Measurements from ENCODE around the gene HADHB. TPM values are rescaled to one million over a fixed set of nuclear protein-coding genes. Genes with fewer than 3 reads are reported as not detected.
"Not testable (repeated sequence)": the region's sequence is repeated elsewhere in the genome, so short reads cannot be mapped to it uniquely, and the experiment has no call there.

The HADHB gene
- total and polyA plus RNA-seq, 2 experiments from 2014 or later: 131 to 133 TPM

- H3K4me2 ChIP-seq: no peak overlapping the region
- no peaks in the 10 kb centered on the region for H3K9me3 ChIP-seq (ENCODE audit: low read depth)
- no peaks in the 10 kb centered on the region for H3K36me3 ChIP-seq (replicated peaks; ENCODE audit: insufficient read depth, low read depth)
- H3K9me2 ChIP-seq (replicated peaks; ENCODE audit: insufficient read depth): no peaks in the 10 kb centered on the region
- H3K79me2 ChIP-seq: no peaks in the 10 kb centered on the region
- no peak overlapping the region for H3K27ac ChIP-seq
- WGBS (ENCODE audit: low lambda C conversion rate, missing lambda C conversion rate): 89% methylated on average over 3 of the region's 3 CpGs
- no peaks in the 10 kb centered on the region for H4K20me1 ChIP-seq (ENCODE audit: insufficient read depth, poor library complexity, severe bottlenecking)
- TF ChIP-seq EZH2 (IDR thresholded peaks at IDR 0.05; ENCODE audit: borderline replicate concordance): no peak
- TF ChIP-seq EZH2phosphoT487 (IDR thresholded peaks at IDR 0.05; ENCODE audit: low read depth, severe bottlenecking, unreplicated experiment): no peak
- TF ChIP-seq, protein P1, sequence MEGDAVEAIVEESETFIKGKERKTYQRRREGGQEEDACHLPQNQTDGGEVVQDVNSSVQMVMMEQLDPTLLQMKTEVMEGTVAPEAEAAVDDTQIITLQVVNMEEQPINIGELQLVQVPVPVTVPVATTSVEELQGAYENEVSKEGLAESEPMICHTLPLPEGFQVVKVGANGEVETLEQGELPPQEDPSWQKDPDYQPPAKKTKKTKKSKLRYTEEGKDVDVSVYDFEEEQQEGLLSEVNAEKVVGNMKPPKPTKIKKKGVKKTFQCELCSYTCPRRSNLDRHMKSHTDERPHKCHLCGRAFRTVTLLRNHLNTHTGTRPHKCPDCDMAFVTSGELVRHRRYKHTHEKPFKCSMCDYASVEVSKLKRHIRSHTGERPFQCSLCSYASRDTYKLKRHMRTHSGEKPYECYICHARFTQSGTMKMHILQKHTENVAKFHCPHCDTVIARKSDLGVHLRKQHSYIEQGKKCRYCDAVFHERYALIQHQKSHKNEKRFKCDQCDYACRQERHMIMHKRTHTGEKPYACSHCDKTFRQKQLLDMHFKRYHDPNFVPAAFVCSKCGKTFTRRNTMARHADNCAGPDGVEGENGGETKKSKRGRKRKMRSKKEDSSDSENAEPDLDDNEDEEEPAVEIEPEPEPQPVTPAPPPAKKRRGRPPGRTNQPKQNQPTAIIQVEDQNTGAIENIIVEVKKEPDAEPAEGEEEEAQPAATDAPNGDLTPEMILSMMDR (IDR thresholded peaks at IDR 0.05; ENCODE audit: poor library complexity): no peak
- H3K4me1 ChIP-seq (ENCODE audit: insufficient read depth): no peaks in the 10 kb centered on the region
- H3K27me3 ChIP-seq: no peaks in the 10 kb centered on the region
- no peak overlapping the region for H2AFZ ChIP-seq
- DNase-seq (ENCODE audit: low spot score): no peak
- no peak overlapping the region for H3K4me3 ChIP-seq
These were observed 85.9 kb downstream of the HADHB start for GRCh38 chr2:26330604-26331003.

- not testable (repeated sequence) for H3K27ac ChIP-seq; H3K9me2 ChIP-seq (replicated peaks; ENCODE audit: insufficient read depth); H3K79me2 ChIP-seq; H4K20me1 ChIP-seq (ENCODE audit: insufficient read depth, poor library complexity, severe bottlenecking); H3K4me2 ChIP-seq; H3K4me3 ChIP-seq; H2AFZ ChIP-seq; H3K9me3 ChIP-seq (ENCODE audit: low read depth); H3K36me3 ChIP-seq (replicated peaks; ENCODE audit: insufficient read depth, low read depth); H3K4me1 ChIP-seq (ENCODE audit: insufficient read depth); DNase-seq (ENCODE audit: low spot score); H3K27me3 ChIP-seq
- WGBS (ENCODE audit: low lambda C conversion rate, missing lambda C conversion rate): 92% methylated on average over 8 of the region's 8 CpGs
These were observed 86.6 kb downstream of the HADHB start for GRCh38 chr2:26331321-26331720.

DNA sequence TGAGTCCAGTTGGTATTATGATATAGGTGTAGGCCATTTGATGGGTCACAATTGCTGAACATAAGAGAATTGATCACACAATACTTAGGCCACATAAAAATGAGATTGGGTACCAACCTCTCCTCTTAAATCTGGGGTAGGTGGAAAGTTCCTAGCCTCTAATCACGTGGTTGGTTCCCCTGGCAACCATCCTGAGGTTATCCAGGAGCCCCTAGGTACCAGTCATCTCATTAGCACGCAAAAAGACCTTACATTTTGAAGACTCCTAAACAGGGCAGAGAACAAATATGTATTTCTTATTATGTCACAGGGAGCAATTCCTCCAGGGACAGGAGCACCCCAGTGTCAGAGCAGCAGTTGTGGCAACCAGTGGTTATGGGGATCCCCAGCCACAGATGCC is 88.6 kb downstream of the HADHB start:
- H3K27ac ChIP-seq: no peak overlapping the region
- no peak for TF ChIP-seq EZH2phosphoT487 (IDR thresholded peaks at IDR 0.05; ENCODE audit: low read depth, severe bottlenecking, unreplicated experiment)
- no peak for TF ChIP-seq EZH2 (IDR thresholded peaks at IDR 0.05; ENCODE audit: borderline replicate concordance)
- TF ChIP-seq, protein P1 (IDR thresholded peaks at IDR 0.05; ENCODE audit: poor library complexity): no peak
- 5% methylated on average over 2 of the region's 2 CpGs for WGBS (ENCODE audit: low lambda C conversion rate, missing lambda C conversion rate)
- H4K20me1 ChIP-seq (ENCODE audit: insufficient read depth, poor library complexity, severe bottlenecking): no peaks in the 10 kb centered on the region
- no peak overlapping the region for H3K4me3 ChIP-seq
- no peak overlapping the region for H2AFZ ChIP-seq
- no peaks in the 10 kb centered on the region for H3K27me3 ChIP-seq
- no peaks in the 10 kb centered on the region for H3K79me2 ChIP-seq
- H3K9me2 ChIP-seq (replicated peaks; ENCODE audit: insufficient read depth): no peaks in the 10 kb centered on the region
- no peaks in the 10 kb centered on the region for H3K36me3 ChIP-seq (replicated peaks; ENCODE audit: insufficient read depth, low read depth)
- DNase-seq (ENCODE audit: low spot score): peak; percentile 77
- H3K9me3 ChIP-seq (ENCODE audit: low read depth): no peaks in the 10 kb centered on the region
- H3K4me2 ChIP-seq: no peak overlapping the region
- H3K4me1 ChIP-seq (ENCODE audit: insufficient read depth): no peaks in the 10 kb centered on the region

DNA sequence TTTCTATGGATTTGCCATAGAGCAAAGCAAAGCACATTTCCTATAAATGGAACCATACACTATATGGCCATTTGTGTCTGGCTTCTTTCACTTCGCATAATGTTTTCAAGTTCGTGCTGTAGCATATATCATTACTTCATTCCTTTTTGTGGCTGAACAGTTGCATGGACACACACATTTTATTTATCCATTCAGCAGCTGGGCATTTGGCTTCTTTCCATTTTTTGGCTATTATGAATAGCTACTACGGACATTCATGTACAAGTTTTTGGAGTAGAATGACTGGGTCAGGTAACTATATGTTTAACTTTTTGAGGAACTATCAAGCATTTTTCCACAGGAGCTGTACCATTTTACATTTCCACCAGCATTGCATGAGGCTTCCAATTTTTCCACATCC is 90.5 kb downstream of the HADHB start:
- Histone ChIP-seq H3K9me2 (replicated peaks; ENCODE audit: insufficient read depth) (no peaks in the 10 kb centered on the region), H3K79me2 (no peaks in the 10 kb centered on the region), H2AFZ (no peak overlapping the region), H3K4me3 (no peak overlapping the region), H3K4me1 (ENCODE audit: insufficient read depth) (no peaks in the 10 kb centered on the region), H3K27me3 (no peaks in the 10 kb centered on the region), H4K20me1 (ENCODE audit: insufficient read depth, poor library complexity, severe bottlenecking) (no peaks in the 10 kb centered on the region), H3K27ac (no peak overlapping the region), H3K36me3 (replicated peaks; ENCODE audit: insufficient read depth, low read depth) (no peaks in the 10 kb centered on the region), H3K9me3 (ENCODE audit: low read depth) (no peaks in the 10 kb centered on the region), H3K4me2 (no peak overlapping the region)
- TF ChIP-seq EZH2phosphoT487 (IDR thresholded peaks at IDR 0.05; ENCODE audit: low read depth, severe bottlenecking, unreplicated experiment): no peak
- TF ChIP-seq, protein P1 (IDR thresholded peaks at IDR 0.05; ENCODE audit: poor library complexity): no peak
- TF ChIP-seq EZH2 (IDR thresholded peaks at IDR 0.05; ENCODE audit: borderline replicate concordance): no peak
- DNase-seq (ENCODE audit: low spot score): no peak
- 82% methylated on average over 3 of the region's 3 CpGs for WGBS (ENCODE audit: low lambda C conversion rate, missing lambda C conversion rate)
